Measurements from ENCODE around the gene PLXNA2. TPM values are rescaled to one million over a fixed set of nuclear protein-coding genes. Genes with fewer than 3 reads are reported as not detected.

Gene PLXNA2
- total and polyA plus RNA-seq, 2 donors (not counting 3 experiments of a cell fraction or from before 2014, with no cell fraction given), result 42.6 to 229 TPM

GRCh38 chr1:207993477-207994445 is 250.4 kb downstream of the PLXNA2 start:
- H3K27ac ChIP-seq (ENCODE audit: insufficient read depth, low read depth, low read length), result no peak overlapping the region
- no TSS peak for BruUV-seq (replicated peaks)
- no peak overlapping the region for H2AFZ ChIP-seq (ENCODE audit: low read depth, low read length)
- no peaks in the 10 kb centered on the region for H3K4me1 ChIP-seq (ENCODE audit: control insufficient read depth, extremely low read depth, insufficient read depth, low read length)
- H3K27me3 ChIP-seq (ENCODE audit: control insufficient read depth in 2 of 2, insufficient read depth in 2 of 2, low read length in 2 of 2), result peaks cover 21 to 39% of the 10 kb centered on the region in 2 experiments
- H3K9me1 ChIP-seq (replicated peaks; ENCODE audit: control insufficient read depth, extremely low read depth, insufficient read depth, low read length), result no peaks in the 10 kb centered on the region
- no peaks in the 10 kb centered on the region for H4K20me1 ChIP-seq (replicated peaks; ENCODE audit: control insufficient read depth, extremely low read depth, insufficient read depth, low read length)
- no peak overlapping the region for H3K9ac ChIP-seq (replicated peaks; ENCODE audit: extremely low read depth, insufficient read depth, low read length)
- H3K4me3 ChIP-seq (replicated peaks in 1 of 3; ENCODE audit: insufficient read depth in 1 of 3, low read depth in 1 of 3, low read length in 3 of 3), result no peak overlapping the region
- TF ChIP-seq EZH2 (IDR thresholded peaks at IDR 0.05; ENCODE audit: borderline replicate concordance, low read depth, low read length, severe bottlenecking) (no peak), CTCF (IDR thresholded peaks at IDR 0.05; ENCODE audit: extremely low read depth in 1 of 2, insufficient read depth in 1 of 2, low read depth in 1 of 2, low read length in 2 of 2) (peak; percentile 30 to 40)
- intact Hi-C loops (cut with micrococcal nuclease), result loop anchor here (1.0 kb wide), 1 partner anchor 259 kb away; no protein-coding TSS in a partner anchor
- H3K36me3 ChIP-seq (ENCODE audit: control insufficient read depth in 2 of 2, extremely low read depth in 1 of 2, insufficient read depth in 2 of 2, low read length in 2 of 2), result no peaks in the 10 kb centered on the region
- dilution Hi-C loops (cut with MboI; ENCODE audit: extremely low pct_ligation_motif_present, low sequenced_read_pairs), result no loop called here
- no peaks in the 10 kb centered on the region for H3K79me2 ChIP-seq (ENCODE audit: control insufficient read depth, insufficient read depth, low read length)
- POLR2A ChIA-PET, result interaction anchor here (0.6 kb wide), 1 partner anchor 32 kb away, joined by 3 read pairs; no protein-coding TSS in a partner anchor
- FAIRE-seq (no peak), DNase-seq (ENCODE audit: low read depth, low spot score) (no peak)
- CTCF ChIA-PET, result interaction anchor here (0.7 to 2.4 kb wide), 18 partner anchors 10 to 1214 kb away, joined by 3 to 13 read pairs (median 4); no protein-coding TSS in a partner anchor
- H3K4me2 ChIP-seq (ENCODE audit: insufficient read depth, low read length), result no peak overlapping the region
- H3K9me3 ChIP-seq (replicated peaks; ENCODE audit: control insufficient read depth, insufficient read depth, low read length), result no peaks in the 10 kb centered on the region
